ENCODE measurements around the gene ENG.

- TF ChIP-seq CTCF (IDR thresholded peaks at IDR 0.05) (no peak), POLR2AphosphoS5 (IDR thresholded peaks at IDR 0.05; ENCODE audit: low read depth, low read length) (no peak), REST (IDR thresholded peaks at IDR 0.05; ENCODE audit: insufficient read depth in 1 of 2, low read depth in 2 of 2, low read length in 1 of 2) (no peak)
Observed at GRCh38 chr9:127833555-127833954, 20.9 kb downstream of the ENG start.
